Hindlimb muscle (tissue), 1 donor: Measurements from ENCODE around the gene NCL. TPM values are rescaled to one million over a fixed set of nuclear protein-coding genes. Genes with fewer than 3 reads are reported as not detected.
"Not testable (repeated sequence)": the region's sequence is repeated elsewhere in the genome, so short reads cannot be mapped to it uniquely, and the experiment has no call there.

ENCODE experiments used
- DNase-seq: peaks from one replicate; pipeline ENCODE4 v3.0.0-alpha.2; 2013
- polyA plus RNA-seq: library from polyadenylated mRNA; unstranded; fragments of 120-200 nt; gene quantifications from one replicate; pipeline ENCODE4 v1.2.1, GENCODE V29; 2013; ENCODE audit not compliant: insufficient read length

The NCL gene
- polyA plus RNA-seq, 1 donor, result 613 TPM

- DNase-seq, result no peak
Observed at GRCh38 chr2:231467613-231468530, 3.6 kb upstream of the NCL start.

GRCh38 chr2:231467016-231467545, 2.8 kb upstream of the NCL start:
- no peak for DNase-seq

- no peak for DNase-seq
Observed at GRCh38 chr2:231464576-231465540, 574 bp upstream of the NCL start.

- DNase-seq, result no peak
Observed at GRCh38 chr2:231462729-231463465, 1.4 kb downstream of the NCL start.

DNA sequence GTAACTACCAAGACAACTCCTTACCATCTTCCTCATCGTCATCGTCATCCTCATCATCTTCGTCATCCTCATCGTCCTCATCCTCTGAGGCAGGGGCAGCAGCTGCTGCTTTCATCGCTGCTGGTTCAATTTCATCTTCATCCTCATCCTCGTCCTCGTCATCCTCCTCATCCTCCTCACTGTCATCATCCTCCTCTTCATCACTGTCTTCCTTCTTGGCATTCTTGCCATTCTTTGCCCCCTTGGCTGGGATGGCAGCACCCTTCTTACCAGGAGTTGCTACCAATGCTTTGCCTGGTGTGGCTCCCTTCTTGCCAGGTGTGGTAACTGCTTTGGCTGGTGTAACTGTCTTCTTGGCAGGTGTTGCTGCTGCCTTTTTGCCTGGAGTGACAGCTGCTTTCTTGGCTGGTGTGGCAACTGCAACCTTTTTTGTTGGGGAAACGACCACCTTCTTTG, 2.7 kb downstream of the NCL start:
- no peak for DNase-seq

GRCh38 chr2:231460841-231461240, 3.4 kb downstream of the NCL start:
- DNase-seq, result not testable (repeated sequence)

GRCh38 chr2:231460073-231460835, 4.0 kb downstream of the NCL start:
- DNase-seq, result no peak

- DNase-seq, result no peak
Observed at GRCh38 chr2:231458368-231458767, 5.9 kb downstream of the NCL start.

DNA sequence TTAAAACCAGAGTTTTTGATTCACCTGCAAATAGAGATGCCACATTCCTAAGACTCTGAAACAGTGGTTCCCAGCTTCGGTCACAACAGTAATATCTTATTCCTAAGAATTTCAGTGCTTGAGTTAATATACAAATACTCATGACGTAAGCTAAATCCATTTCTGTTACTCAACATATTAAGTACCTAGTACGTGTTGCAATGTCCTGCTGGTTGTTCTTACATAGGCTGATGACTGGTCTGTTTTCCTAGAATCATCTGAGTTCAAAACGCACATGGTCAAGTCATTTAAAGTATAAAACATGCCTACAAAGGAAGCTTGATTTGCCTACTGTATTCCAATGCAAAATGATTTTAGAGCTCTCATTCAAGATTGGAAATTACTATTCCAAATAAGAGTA, 7.2 kb downstream of the NCL start:
- DNase-seq, result no peak

DNA sequence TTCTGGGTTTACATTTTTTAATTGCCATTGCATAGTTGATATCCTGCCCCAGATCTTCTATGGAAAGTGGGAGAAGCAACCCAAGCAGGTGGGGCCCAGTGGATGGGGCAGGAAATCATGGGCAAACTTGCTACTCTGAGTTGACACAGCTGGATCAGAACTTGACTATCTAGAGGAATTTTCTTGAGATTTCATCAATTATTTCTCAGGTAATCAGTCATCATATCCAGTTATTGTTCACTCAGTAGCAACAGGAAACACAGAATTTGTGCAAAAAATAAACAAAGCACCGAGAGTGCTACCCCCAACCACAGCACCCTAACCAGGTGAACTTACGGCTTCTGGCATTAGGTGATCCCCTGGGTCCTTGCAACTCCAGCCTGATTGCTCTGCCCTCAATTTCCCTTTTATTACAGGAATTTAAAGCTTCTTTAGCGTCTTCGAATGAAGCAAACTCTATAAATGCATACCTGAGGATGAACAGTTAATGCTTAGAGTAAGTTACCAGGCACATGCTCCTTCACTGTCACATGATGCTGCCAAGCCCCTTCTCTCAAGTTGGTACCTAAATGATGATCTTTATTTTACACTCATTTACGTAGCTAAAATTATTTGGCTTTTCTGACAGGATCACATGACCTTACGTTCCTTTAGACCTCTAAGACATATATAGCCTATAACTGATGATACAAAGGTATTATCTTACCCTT, 7.8 kb downstream of the NCL start:
- DNase-seq, result no peak

DNA sequence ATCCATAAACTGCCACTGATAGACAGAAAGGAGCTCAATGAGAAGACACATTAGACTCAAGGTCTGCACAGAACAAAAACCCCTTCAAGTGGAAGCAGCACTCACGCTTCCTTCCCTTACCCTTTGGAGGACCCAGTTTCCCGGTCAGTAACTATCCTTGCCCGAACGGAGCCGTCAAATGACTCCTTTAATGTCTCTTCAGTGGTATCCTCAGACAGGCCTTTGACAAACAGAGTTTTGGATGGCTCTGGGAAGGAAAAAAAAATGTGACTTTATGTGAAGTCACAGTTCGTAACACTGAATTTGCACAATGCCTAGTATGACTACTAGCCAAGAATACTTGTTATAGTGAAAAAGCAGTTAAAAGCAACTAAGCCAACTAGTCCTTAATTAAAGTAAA, 8.4 kb downstream of the NCL start:
- no peak for DNase-seq

- no peak for DNase-seq
Observed at GRCh38 chr2:231455222-231455621, 9.1 kb downstream of the NCL start.

DNA sequence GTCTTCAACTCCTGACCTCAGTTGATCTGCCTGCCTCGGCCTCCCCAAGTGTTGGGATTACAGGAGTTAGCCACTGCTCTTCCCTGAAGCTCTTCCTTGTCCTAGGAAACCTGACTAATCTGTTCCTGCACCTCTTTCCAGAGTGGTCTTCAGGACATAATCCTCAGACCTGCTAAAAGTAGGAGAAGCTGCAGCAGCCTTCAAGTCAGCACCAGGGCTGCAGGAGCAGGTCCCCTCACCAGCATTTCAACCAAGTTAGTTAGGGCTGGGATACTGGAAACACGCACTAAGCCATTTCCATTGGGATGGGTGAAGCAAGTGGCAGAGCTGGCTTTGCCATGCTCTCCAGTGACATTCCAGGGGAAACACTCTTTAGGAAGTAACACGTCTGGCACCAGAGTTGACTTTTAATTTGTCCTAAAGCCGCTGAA, 9.9 kb downstream of the NCL start:
- no peak for DNase-seq

GRCh38 chr2:231452799-231453508, 11.3 kb downstream of the NCL start:
- no peak for DNase-seq

DNA sequence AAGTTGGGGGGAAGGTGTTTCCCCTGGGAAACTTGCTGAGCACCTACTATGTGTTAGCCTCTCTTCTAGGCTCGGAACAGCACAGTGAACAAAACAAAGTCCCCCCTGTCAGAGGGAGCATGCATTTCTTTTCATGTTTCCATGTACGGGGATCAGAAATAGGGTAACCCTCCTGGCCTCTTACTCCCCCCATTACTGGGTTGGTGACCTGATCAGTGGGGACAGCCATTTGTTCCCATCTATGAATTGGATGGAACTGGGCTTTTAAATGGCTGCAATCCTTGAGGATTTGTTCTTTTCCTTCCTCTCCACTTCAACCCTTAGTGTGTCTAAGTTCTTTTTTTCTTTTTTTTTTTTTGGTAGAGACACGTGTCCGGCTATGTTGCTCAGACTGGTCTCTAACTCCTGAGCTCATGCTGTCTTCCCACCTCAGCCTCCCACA, 13.7 kb downstream of the NCL start:
- no peak for DNase-seq

- DNase-seq, result no peak
Observed at GRCh38 chr2:231449503-231450054, 14.7 kb downstream of the NCL start.

- no peak for DNase-seq
Observed at GRCh38 chr2:231436957-231437356, 27.3 kb downstream of the NCL start.

- no peak for DNase-seq
Observed at GRCh38 chr2:231433990-231434389, 30.3 kb downstream of the NCL start.

DNA sequence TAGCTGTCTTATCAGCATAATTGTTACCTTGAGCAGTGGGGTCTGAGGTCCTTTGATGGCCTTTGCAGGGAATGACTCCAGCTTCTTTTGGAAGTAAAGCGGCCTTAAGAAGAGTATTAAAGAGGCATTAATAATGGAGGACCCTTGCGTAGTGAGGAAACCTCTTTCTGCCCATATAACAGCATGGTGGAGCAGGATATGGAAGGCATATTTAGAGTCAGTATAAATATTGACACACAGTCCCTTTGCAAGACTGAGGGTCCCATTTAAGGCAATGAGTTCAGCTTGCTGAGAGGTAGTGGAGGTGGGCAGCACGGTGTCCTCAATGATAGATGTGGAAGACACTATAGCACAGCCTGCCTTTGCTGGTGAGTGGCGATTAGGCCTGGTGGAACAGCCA, 32.7 kb downstream of the NCL start:
- DNase-seq, result no peak

DNA sequence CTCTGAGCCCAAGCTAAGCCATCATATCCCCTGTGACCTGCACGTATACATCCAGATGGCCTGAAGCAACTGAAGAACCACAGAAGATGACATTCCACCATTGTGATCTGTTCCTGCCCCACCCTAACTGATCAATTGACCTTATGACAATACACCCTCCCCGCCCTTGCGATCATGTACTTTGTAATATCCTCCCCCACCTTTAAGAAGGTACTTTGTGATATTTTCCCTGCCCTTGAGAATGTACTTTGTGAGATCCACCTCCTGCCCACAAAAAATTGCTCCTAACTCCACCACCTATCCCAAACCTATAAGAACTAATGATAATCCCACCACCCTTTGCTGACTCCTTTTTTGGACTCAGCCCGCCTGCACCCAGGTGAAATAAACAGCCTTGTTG, 33.8 kb downstream of the NCL start:
- not testable (repeated sequence) for DNase-seq
